ENCODE data around the gene TWNK. TPM values are rescaled to one million over a fixed set of nuclear protein-coding genes. Genes with fewer than 3 reads are reported as not detected.

TWNK gene
- total and polyA plus RNA-seq, 2 experiments from 2014 or later: 12.2 to 29.4 TPM

GRCh38 chr10:100968062-100968736, 19.1 kb upstream of the TWNK start (continued):
- no peak for TF ChIP-seq ZNF462 (CRISPR knock-in tag; IDR thresholded peaks at IDR 0.05)

- H3K27ac ChIP-seq (ENCODE audit: low read depth): no peak overlapping the region
- peak overlapping the region; percentile 77 for H3K4me3 Mint-ChIP-seq
Observed at GRCh38 chr10:100968863-100969186, 18.5 kb upstream of the TWNK start.

More at GRCh38 chr10:100968863-100969186, 18.5 kb upstream of the TWNK start:
- Histone ChIP-seq H3K79me2 (replicated peaks; ENCODE audit: insufficient read depth) (no peaks in the 10 kb centered on the region), H2AFZ (peak overlapping the region; percentile 98), H3K9me2 (ENCODE audit: insufficient read depth) (no peaks in the 10 kb centered on the region), H3K4me2 (peak overlapping the region; percentile 92), H3K4me1 (ENCODE audit: insufficient read depth) (peaks cover 26% of the 10 kb centered on the region), H4K20me1 (replicated peaks; ENCODE audit: insufficient read depth) (0 out of 2 replicates have a peak, but pooled peaks cover 4% of the 10 kb centered on the region), H3K4me3 (peak overlapping the region; percentile 92), H3K36me3 (ENCODE audit: insufficient read depth) (no peaks in the 10 kb centered on the region), H3K27me3 (ENCODE audit: insufficient read depth) (no peaks in the 10 kb centered on the region), H3F3A (replicated peaks; ENCODE audit: low read depth) (peaks cover 5% of the 10 kb centered on the region; the same call in 1 of the 2 replicates)
- DNase-seq (ENCODE audit: low spot score): no peak
- H3K27ac Mint-ChIP-seq: no peak overlapping the region
- peaks cover 15% of the 10 kb centered on the region for H3K27me3 Mint-ChIP-seq (ENCODE audit: insufficient read depth, low read depth, poor library complexity)
- 0 out of 3 replicates have a peak, but pooled peaks cover 3% of the 10 kb centered on the region for H3K36me3 Mint-ChIP-seq (ENCODE audit: low read depth)
- peak; percentile 32; the same call in 2 of the 3 replicates for ATAC-seq
- H3K4me1 Mint-ChIP-seq: peaks cover 32% of the 10 kb centered on the region
- TF ChIP-seq ETS1 (IDR thresholded peaks at IDR 0.05): no peak
- TF ChIP-seq JUNB (IDR thresholded peaks at IDR 0.05; ENCODE audit: unreplicated experiment): no peak
- TF ChIP-seq ZNF114 (CRISPR knock-in tag; IDR thresholded peaks at IDR 0.05): no peak
- no peak for TF ChIP-seq ZNF331 (CRISPR knock-in tag; IDR thresholded peaks at IDR 0.05; ENCODE audit: low read depth)
- no peak for TF ChIP-seq CTCF (conservative IDR thresholded peaks at IDR 0.05; ENCODE audit: low read depth in 2 of 2)
- TF ChIP-seq CREB1 (CRISPR knock-in tag; IDR thresholded peaks at IDR 0.05; ENCODE audit: low read depth): no peak
- no peak for TF ChIP-seq REST (IDR thresholded peaks at IDR 0.05; ENCODE audit: unreplicated experiment)
- TF ChIP-seq STAT1 (IDR thresholded peaks at IDR 0.05; ENCODE audit: unreplicated experiment): no peak
- no peak for TF ChIP-seq EZH2 (IDR thresholded peaks at IDR 0.05; ENCODE audit: low read depth, unreplicated experiment)
- TF ChIP-seq EZH2phosphoT487 (IDR thresholded peaks at IDR 0.05; ENCODE audit: unreplicated experiment): no peak
- H3K9me3 Mint-ChIP-seq: no peaks in the 10 kb centered on the region

Data from GM23338 (cell line).